Right lobe of liver (tissue), 6 donors: ENCODE data around the gene IFNG-AS1. TPM values are rescaled to one million over a fixed set of nuclear protein-coding genes. Genes with fewer than 3 reads are reported as not detected.

ENCODE experiments used
- ATAC-seq, 4 donors: fragments of 200-7000 bp; cut with Tn5 transposase; one replicate each; pipeline ENCODE4 v1.9.1; 2020; ENCODE audit warnings: mild to moderate bottlenecking in 4 of 4, moderate library complexity in 4 of 4
- DNase-seq, 3 donors: peaks; one replicate each; pipeline ENCODE4 v3.0.0-alpha.2; 2020
- H3K27ac ChIP-seq, 3 donors: fragments of 200-600 bp; one replicate each; pipeline ENCODE4 v1.8.0; 2022
- H3K27me3 ChIP-seq, 2 donors: fragments of 200-600 bp; one replicate each; pipeline ENCODE4 v1.8.0; 2022
- H3K36me3 ChIP-seq, 4 donors: fragments of 200-600 bp; sonication (generic) in 1 of 4; one replicate each; pipeline versions ENCODE4 v1.5.1 to v1.8.0; 2017 to 2022; ENCODE audit warnings: control low read depth in 1 of 4
- H3K4me1 ChIP-seq, 4 donors: fragments of 200-600 bp; sonication (generic) in 1 of 4; one replicate each; pipeline versions ENCODE4 v1.5.1 to v1.8.0; 2017 to 2022; ENCODE audit warnings: control low read depth in 1 of 4
- H3K4me3 ChIP-seq, 3 donors: fragments of 200-600 bp; one replicate each; pipeline ENCODE4 v1.8.0; 2022
- H3K9me3 ChIP-seq, 4 donors: fragments of 200-600 bp; sonication (generic) in 1 of 4; one replicate each; pipeline versions ENCODE4 v1.5.1 to v1.8.0; 2017 to 2022; ENCODE audit warnings: control low read depth in 1 of 4
- CTCF ChIP-seq, 4 donors: fragments of 200-600 bp in 3 of 4; fragments of 450-650 bp in 1 of 4; IDR thresholded peaks; one replicate each; pipeline versions ENCODE4 v1.5.1 to v1.8.0; 2016 to 2022; ENCODE audit warnings: antibody characterized with exemption in 4 of 4, mild to moderate bottlenecking in 2 of 4
- POLR2A ChIP-seq: fragments of 450-650 bp; IDR thresholded peaks from one replicate; pipeline ENCODE4 v1.6.1; 2017; ENCODE audit warnings: antibody characterized with exemption, mild to moderate bottlenecking
- WGBS: methylation state at CpG from one replicate; pipeline ENCODE4 v1.1.6; 2018; ENCODE audit warnings: low coverage, low lambda C conversion rate; ENCODE audit not compliant: insufficient coverage; ENCODE audit errors: missing lambda C conversion rate; 5-methylcytosine and 5-hydroxymethylcytosine counted together
- intact Hi-C, 2 donors: fragments of 100-400 bp; cut with DNase I; formaldehyde crosslinking; loops; one replicate each; pipeline versions ENCODE4 v1.11.2 to v1.14.1; 2022
- total RNA-seq, 6 experiments: library from RNA; depleted of rRNA in 2 of 6; stranded (reverse); fragments of >200 nt in 2 of 6; fragmentation: NEBNext Ultra II Directional in 3 of 6; extraction: Animal tissue kit (Norgen Biotek cat#: 25700) in 3 of 6; gene quantifications; one replicate each; pipeline versions ENCODE4 v1.1.0 to v1.2.4, GENCODE V29; 2016 to 2023
- donor health status: DM: no; HTN: yes; CAD: no.
- donor health status: DM: no; HTN: no; CAD: no.
- donor health status: DM: no; HTN: no; CAD: no.
- donor health status: DM: no; HTN: yes; CAD: no.
- donor health status: DM: no; HTN: yes; CAD: no.

Gene IFNG-AS1
- total RNA-seq, 6 experiments from 2014 or later: 0.24 TPM; not detected in 5

- TF ChIP-seq CTCF (IDR thresholded peaks at IDR 0.05) (no peak), POLR2A (no peak)
- no peak overlapping the region for H3K4me3 ChIP-seq
- no peaks in the 10 kb centered on the region for H3K9me3 ChIP-seq
- H3K27me3 ChIP-seq: no peaks in the 10 kb centered on the region
- WGBS: 61% methylated on average over 4 of the region's 6 CpGs
- H3K36me3 ChIP-seq: no peaks in the 10 kb centered on the region
- intact Hi-C loops: no loop called here
- no peak overlapping the region for H3K27ac ChIP-seq
- H3K4me1 ChIP-seq: peaks cover 0 to 7% (median 2%) of the 10 kb centered on the region in 4 donors
- DNase-seq (no peak), ATAC-seq (no peak)
Observed at GRCh38 chr12:68011206-68011881, 22.1 kb downstream of the IFNG-AS1 start.

GRCh38 chr12:68011882-68012207 is 22.6 kb downstream of the IFNG-AS1 start:
- H3K27ac ChIP-seq: no peak overlapping the region
- intact Hi-C loops: no loop called here
- H3K4me3 ChIP-seq: no peak overlapping the region
- no peaks in the 10 kb centered on the region for H3K27me3 ChIP-seq
- no peaks in the 10 kb centered on the region for H3K36me3 ChIP-seq
- WGBS: 96% methylated on average over 2 of the region's 2 CpGs
- TF ChIP-seq CTCF (IDR thresholded peaks at IDR 0.05) (no peak), POLR2A (no peak)
- H3K4me1 ChIP-seq: peaks cover 0 to 2% (median under 1%) of the 10 kb centered on the region in 4 donors
- ATAC-seq: no peak
- H3K9me3 ChIP-seq: no peaks in the 10 kb centered on the region
- DNase-seq: no peak

GRCh38 chr12:68012712-68013111 is 23.5 kb downstream of the IFNG-AS1 start:
- H3K4me1 ChIP-seq: no peaks in the 10 kb centered on the region
- H3K27ac ChIP-seq: no peak overlapping the region
- DNase-seq (no peak), ATAC-seq (no peak)
- TF ChIP-seq POLR2A (no peak), CTCF (IDR thresholded peaks at IDR 0.05) (no peak)
- intact Hi-C loops: no loop called here
- no peaks in the 10 kb centered on the region for H3K36me3 ChIP-seq
- no peaks in the 10 kb centered on the region for H3K9me3 ChIP-seq
- no peaks in the 10 kb centered on the region for H3K27me3 ChIP-seq
- 50% methylated on average over 2 of the region's 2 CpGs for WGBS
- no peak overlapping the region for H3K4me3 ChIP-seq

GRCh38 chr12:68013181-68013580 is 23.9 kb downstream of the IFNG-AS1 start:
- no peak for ATAC-seq
- intact Hi-C loops: no loop called here
- TF ChIP-seq POLR2A: no peak
- no peak for TF ChIP-seq CTCF (IDR thresholded peaks at IDR 0.05)
- no peaks in the 10 kb centered on the region for H3K36me3 ChIP-seq
- H3K9me3 ChIP-seq: no peaks in the 10 kb centered on the region
- H3K4me3 ChIP-seq: no peak overlapping the region
- H3K27me3 ChIP-seq: no peaks in the 10 kb centered on the region
- WGBS: 80% methylated on average over 1 of the region's 1 CpG
- no peak for DNase-seq
- no peaks in the 10 kb centered on the region for H3K4me1 ChIP-seq
- H3K27ac ChIP-seq: no peak overlapping the region

GRCh38 chr12:68016136-68016535 is 26.9 kb downstream of the IFNG-AS1 start:
- no peaks in the 10 kb centered on the region for H3K4me1 ChIP-seq
- no peaks in the 10 kb centered on the region for H3K27me3 ChIP-seq
- no peak overlapping the region for H3K27ac ChIP-seq
- DNase-seq (no peak), ATAC-seq (no peak)
- H3K36me3 ChIP-seq: no peaks in the 10 kb centered on the region
- TF ChIP-seq POLR2A: no peak
- TF ChIP-seq CTCF (IDR thresholded peaks at IDR 0.05): no peak
- WGBS: 78% methylated on average over 4 of the region's 4 CpGs
- intact Hi-C loops: no loop called here
- no peak overlapping the region for H3K4me3 ChIP-seq
- no peaks in the 10 kb centered on the region for H3K9me3 ChIP-seq
